ENCODE data around the gene SMARCAL1. TPM values are rescaled to one million over a fixed set of nuclear protein-coding genes. Genes with fewer than 3 reads are reported as not detected.

Gene SMARCAL1
- total RNA-seq, 4 donors from 2014 or later, result 6.3 to 15.8 (median 11.6) TPM

DNA sequence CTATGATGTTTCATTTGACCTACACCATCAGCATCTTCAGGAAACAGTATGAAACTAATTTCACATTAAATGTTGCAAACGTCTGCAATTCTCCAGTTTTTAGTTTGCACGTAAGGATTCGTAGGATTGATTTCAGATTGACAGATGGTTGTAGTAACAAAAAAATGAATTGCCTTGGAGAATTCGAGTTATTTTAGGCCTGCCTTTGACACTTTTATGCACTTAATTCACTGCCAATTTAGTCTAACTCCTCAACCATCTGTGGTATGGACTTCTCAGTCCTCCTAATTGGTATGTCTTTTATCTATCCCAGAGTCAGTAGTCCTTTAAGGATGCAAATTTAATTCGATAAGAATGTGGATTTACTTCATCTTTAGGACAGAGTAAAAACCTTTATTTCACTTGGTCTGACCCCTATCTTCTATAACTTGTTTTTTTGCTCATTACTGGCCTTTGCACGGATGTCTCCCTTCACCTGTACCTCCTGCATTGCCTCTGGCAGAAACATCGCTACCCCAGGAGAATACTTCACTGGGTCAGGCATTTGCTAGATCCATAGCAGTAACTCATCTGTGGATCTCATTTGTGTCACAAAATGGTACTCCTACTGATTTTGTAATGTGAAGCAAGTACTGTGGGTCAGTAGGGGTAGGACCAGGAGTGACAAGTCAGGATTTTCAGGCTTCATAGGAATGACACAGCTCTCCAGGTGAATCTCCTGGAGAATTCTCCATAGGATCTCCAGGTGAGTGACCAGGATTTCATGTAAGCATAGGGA, 90.3 kb downstream of the SMARCAL1 start:
- Histone ChIP-seq H3K4me1 (peaks cover 19 to 61% (median 41%) of the 10 kb centered on the region in 4 donors), H3K9me3 (no peaks in the 10 kb centered on the region), H3K36me3 (peaks cover 35 to 76% (median 65%) of the 10 kb centered on the region in 4 donors), H3K27ac (replicated peaks in 1 of 4) (no peak overlapping the region), H3K27me3 (no peaks in the 10 kb centered on the region), H3K4me3 (no peak overlapping the region)
- WGBS, result 78% methylated on average over 7 of the region's 7 CpGs
- intact Hi-C loops (cut with DNase I), result no loop called here
- no peak for TF ChIP-seq POLR2AphosphoS5 (IDR thresholded peaks at IDR 0.05)
- TF ChIP-seq, protein P1, sequence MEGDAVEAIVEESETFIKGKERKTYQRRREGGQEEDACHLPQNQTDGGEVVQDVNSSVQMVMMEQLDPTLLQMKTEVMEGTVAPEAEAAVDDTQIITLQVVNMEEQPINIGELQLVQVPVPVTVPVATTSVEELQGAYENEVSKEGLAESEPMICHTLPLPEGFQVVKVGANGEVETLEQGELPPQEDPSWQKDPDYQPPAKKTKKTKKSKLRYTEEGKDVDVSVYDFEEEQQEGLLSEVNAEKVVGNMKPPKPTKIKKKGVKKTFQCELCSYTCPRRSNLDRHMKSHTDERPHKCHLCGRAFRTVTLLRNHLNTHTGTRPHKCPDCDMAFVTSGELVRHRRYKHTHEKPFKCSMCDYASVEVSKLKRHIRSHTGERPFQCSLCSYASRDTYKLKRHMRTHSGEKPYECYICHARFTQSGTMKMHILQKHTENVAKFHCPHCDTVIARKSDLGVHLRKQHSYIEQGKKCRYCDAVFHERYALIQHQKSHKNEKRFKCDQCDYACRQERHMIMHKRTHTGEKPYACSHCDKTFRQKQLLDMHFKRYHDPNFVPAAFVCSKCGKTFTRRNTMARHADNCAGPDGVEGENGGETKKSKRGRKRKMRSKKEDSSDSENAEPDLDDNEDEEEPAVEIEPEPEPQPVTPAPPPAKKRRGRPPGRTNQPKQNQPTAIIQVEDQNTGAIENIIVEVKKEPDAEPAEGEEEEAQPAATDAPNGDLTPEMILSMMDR (IDR thresholded peaks at IDR 0.05), result no peak
- no peak for DNase-seq (ENCODE audit: extremely low spot score)

DNA sequence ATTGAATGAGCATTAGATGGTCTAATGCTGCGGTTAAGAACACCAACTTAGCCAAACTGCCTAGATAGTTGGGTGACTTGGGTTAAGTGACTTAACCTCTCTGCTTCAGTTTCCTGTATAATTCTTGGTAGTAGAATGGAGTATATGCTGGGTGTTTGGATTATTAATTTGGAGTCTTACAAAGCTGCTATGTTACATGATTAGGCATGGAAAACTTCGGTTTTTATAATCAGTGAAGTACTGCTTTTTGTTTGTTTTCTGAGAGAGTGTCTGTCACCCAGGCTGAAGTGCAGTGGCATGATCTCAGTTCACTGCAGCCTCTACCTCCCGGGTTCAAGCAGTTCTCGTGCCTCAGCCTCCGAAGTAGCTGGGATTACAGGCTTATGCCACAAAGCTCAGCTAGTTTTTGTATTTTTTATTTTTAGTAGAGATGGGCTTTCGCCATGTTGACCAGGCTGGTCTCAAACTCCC, 90.9 kb downstream of the SMARCAL1 start:
- H3K4me1 ChIP-seq, result peaks cover 24 to 55% (median 35%) of the 10 kb centered on the region in 4 donors
- TF ChIP-seq POLR2A (IDR thresholded peaks at IDR 0.05; ENCODE audit: low read depth), result no peak
- TF ChIP-seq, protein P1 (IDR thresholded peaks at IDR 0.05), result no peak
- no peak for TF ChIP-seq POLR2AphosphoS5 (IDR thresholded peaks at IDR 0.05)
- no peak for TF ChIP-seq EP300 (IDR thresholded peaks at IDR 0.05)
- 96% methylated on average over 6 of the region's 6 CpGs for WGBS
- no peak overlapping the region for H3K27ac ChIP-seq (replicated peaks in 1 of 4)
- no peak for DNase-seq (ENCODE audit: extremely low spot score)
- intact Hi-C loops (cut with DNase I), result no loop called here
- no peaks in the 10 kb centered on the region for H3K27me3 ChIP-seq
- no peaks in the 10 kb centered on the region for H3K9me3 ChIP-seq
- peaks cover 35 to 76% (median 65%) of the 10 kb centered on the region in 4 donors for H3K36me3 ChIP-seq
- no peak overlapping the region for H3K4me3 ChIP-seq

DNA sequence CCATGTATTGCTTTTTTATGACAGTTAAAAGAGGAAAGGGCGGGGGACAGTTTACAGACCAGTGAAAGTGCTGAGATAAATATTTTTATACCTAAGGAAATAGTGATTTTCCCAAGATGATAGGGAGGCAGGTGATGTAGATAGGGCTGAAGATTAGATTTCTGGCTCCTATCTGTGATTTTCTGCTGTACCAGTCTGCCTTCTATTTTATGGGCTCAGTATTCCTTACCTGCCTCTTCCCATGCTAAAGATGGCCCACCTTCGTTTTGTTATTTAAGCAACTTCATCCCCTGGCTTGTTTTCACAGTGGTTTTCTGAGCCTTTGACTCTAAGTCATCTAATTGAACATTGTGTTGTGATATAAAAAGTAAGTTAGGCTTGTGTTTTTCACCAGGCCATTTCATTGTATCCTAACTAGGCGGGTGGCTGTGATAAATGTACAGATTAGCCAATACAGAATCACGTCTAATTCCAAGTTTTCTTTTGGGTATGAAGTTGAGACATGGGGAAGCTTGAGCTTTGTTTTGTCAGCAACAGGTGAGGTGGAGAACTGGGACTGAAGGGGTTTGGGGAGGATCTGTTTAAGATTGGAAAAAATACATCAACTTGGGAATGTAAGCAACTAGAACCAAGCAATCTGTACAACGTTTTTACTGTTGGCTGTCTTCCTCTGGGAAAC, 91.6 kb downstream of the SMARCAL1 start:
- H3K27me3 ChIP-seq, result no peaks in the 10 kb centered on the region
- H3K4me1 ChIP-seq, result peaks cover 24 to 54% (median 35%) of the 10 kb centered on the region in 4 donors
- no peak overlapping the region for H3K4me3 ChIP-seq
- intact Hi-C loops (cut with DNase I), result no loop called here
- WGBS, result 49% methylated on average over 5 of the region's 5 CpGs
- peaks cover 35 to 76% (median 65%) of the 10 kb centered on the region in 4 donors for H3K36me3 ChIP-seq
- DNase-seq (ENCODE audit: extremely low spot score), result no peak
- TF ChIP-seq, protein P1 (IDR thresholded peaks at IDR 0.05), result no peak
- no peak for TF ChIP-seq POLR2AphosphoS5 (IDR thresholded peaks at IDR 0.05)
- no peak for TF ChIP-seq POLR2A (IDR thresholded peaks at IDR 0.05; ENCODE audit: low read depth)
- no peak for TF ChIP-seq EP300 (IDR thresholded peaks at IDR 0.05)
- no peaks in the 10 kb centered on the region for H3K9me3 ChIP-seq
- H3K27ac ChIP-seq (replicated peaks in 1 of 4), result no peak overlapping the region

DNA sequence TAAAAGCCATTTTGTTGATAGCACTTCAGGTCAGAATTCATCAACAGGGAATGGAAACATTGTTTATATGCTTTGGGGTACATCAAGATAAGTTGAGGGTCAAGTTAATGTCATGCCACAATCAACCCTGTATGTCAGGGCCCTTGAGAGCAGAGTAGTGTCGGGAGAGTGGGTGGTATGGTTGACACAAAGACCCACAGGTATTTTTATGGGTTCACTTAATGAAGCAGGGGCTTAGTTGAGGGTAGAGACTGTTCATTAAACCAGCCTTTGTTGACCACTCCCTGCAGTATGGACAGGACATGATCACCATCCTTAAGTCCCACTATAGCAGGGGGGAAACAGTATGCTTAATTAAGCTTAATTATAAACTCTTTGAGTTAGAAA, 92.1 kb downstream of the SMARCAL1 start:
- DNase-seq (ENCODE audit: extremely low spot score), result no peak
- Histone ChIP-seq H3K9me3 (no peaks in the 10 kb centered on the region), H3K4me3 (no peak overlapping the region), H3K27ac (replicated peaks in 1 of 4) (no peak overlapping the region), H3K27me3 (no peaks in the 10 kb centered on the region), H3K4me1 (peaks cover 24 to 53% (median 34%) of the 10 kb centered on the region in 4 donors), H3K36me3 (peaks cover 35 to 76% (median 65%) of the 10 kb centered on the region in 4 donors)
- WGBS, result 85% methylated on average over 1 of the region's 1 CpG
- TF ChIP-seq POLR2AphosphoS5 (IDR thresholded peaks at IDR 0.05) (no peak), POLR2A (IDR thresholded peaks at IDR 0.05; ENCODE audit: low read depth) (no peak), EP300 (IDR thresholded peaks at IDR 0.05) (no peak)
- TF ChIP-seq, protein P1 (IDR thresholded peaks at IDR 0.05), result no peak
- intact Hi-C loops (cut with DNase I), result no loop called here

Measured in esophagus muscularis mucosa (tissue), 4 donors.